PC-9 (cell line): Measurements from ENCODE around the gene CACHD1.

Experiments
- CTCF ChIP-seq: fragments of 200-600 bp; sonication (generic); conservative IDR thresholded peaks from 2 replicates; pipeline ENCODE4 v1.6.1; 2017; ENCODE audit warnings: mixed run types, antibody characterized with exemption, mild to moderate bottlenecking, moderate library complexity
- EZH2 ChIP-seq: fragments of 200-600 bp; sonication (generic); IDR thresholded peaks from 2 replicates; pipeline ENCODE4 v1.8.0; 2017; ENCODE audit warnings: antibody characterized with exemption, low read depth

- no peak for TF ChIP-seq CTCF
- no peak for TF ChIP-seq EZH2
These were observed 53.7 kb downstream of the CACHD1 start for GRCh38 chr1:64523413-64524337.
